Measurements from ENCODE around the gene INSL6.
"Not testable (repeated sequence)": the region's sequence is repeated elsewhere in the genome, so short reads cannot be mapped to it uniquely, and the experiment has no call there.

INSL6 gene, protein sequence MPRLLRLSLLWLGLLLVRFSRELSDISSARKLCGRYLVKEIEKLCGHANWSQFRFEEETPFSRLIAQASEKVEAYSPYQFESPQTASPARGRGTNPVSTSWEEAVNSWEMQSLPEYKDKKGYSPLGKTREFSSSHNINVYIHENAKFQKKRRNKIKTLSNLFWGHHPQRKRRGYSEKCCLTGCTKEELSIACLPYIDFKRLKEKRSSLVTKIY

GRCh38 chr9:5185220-5185840, at the start of gene INSL6:
TSS of gene INSL6 (minus strand) at chr9:5185639. CDS start at chr9:5185602, 37 bp downstream.
- no peak for DNase-seq

- DNase-seq, result no peak
These were observed 45.8 kb upstream of the INSL6 start, which contains the start of gene INSL4 for GRCh38 chr9:5231212-5231611. TSS of gene INSL4 (plus strand) at chr9:5231419. CDS start at chr9:5231524, 105 bp downstream.

GRCh38 chr9:5230554-5230953, 45.1 kb upstream of the INSL6 start:
- DNase-seq, result no peak

DNA sequence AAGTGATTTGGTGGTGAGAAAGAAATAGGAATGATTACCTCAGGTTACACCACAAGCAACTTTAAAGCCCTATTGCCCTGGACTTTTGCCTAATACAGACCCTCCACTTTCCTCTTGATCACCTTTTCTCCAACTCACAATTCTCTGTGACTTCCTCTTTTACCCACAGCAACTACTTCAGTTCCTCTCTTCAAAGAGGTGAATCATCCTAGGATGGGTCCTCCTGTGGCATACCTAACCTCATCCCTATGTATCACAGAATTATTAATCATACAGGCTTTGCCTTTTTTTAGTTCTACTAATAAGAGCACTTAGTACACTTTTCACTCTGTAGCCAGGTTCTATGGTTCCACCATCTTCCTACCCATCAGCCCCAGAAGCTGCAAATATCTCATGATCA, 19.6 kb upstream of the INSL6 start:
- no peak for DNase-seq

DNA sequence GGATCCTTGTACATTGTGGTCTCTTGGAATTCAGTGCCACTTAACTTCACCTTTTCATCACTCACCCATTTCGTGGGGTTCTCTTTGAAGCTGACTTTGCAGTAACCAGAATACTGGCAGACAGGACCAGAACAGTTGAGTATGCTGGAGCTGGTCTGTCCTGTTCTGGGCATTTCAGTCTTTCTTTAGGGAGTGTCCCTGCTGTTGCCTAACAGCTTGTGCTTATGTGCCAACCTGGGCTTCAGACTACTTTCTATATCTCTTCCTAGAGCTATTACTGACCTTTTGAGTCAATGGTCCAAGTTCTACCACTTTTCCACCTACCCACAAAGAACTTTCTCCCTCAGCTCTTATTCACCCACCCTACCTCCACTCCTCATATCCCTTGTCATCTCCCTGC, 10.0 kb upstream of the INSL6 start:
- no peak for DNase-seq

GRCh38 chr9:5193345-5193744, 7.9 kb upstream of the INSL6 start:
- no peak for DNase-seq

DNA sequence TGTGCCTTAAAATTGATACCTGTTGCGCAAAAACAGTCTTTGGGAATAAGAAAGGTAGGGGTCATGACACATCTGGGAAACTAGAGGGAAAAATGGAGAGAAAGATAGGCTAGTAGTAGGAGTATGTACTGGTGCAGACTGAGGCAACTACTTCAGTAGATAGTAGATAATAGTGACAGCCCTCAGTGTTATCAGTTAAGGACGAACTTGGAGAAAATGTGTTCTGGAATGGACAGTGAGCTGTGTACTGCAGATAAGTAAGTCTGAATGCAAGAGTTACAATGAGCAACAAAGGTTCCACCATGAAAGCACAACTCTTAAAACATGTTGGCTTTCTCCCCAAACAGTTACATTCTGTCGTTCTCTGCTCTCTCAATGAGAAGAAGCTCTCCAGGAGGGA, 6.5 kb upstream of the INSL6 start:
- no peak for DNase-seq

GRCh38 chr9:5188060-5188984, 2.9 kb upstream of the INSL6 start:
- no peak for DNase-seq

GRCh38 chr9:5186416-5187169, 1.2 kb upstream of the INSL6 start:
- peak; percentile 48 to 61 for DNase-seq

- DNase-seq, result no peak
These were observed 663 bp downstream of the INSL6 start for GRCh38 chr9:5184776-5185175.

GRCh38 chr9:5180631-5181030, 4.8 kb downstream of the INSL6 start:
- not testable (repeated sequence) for DNase-seq

DNA sequence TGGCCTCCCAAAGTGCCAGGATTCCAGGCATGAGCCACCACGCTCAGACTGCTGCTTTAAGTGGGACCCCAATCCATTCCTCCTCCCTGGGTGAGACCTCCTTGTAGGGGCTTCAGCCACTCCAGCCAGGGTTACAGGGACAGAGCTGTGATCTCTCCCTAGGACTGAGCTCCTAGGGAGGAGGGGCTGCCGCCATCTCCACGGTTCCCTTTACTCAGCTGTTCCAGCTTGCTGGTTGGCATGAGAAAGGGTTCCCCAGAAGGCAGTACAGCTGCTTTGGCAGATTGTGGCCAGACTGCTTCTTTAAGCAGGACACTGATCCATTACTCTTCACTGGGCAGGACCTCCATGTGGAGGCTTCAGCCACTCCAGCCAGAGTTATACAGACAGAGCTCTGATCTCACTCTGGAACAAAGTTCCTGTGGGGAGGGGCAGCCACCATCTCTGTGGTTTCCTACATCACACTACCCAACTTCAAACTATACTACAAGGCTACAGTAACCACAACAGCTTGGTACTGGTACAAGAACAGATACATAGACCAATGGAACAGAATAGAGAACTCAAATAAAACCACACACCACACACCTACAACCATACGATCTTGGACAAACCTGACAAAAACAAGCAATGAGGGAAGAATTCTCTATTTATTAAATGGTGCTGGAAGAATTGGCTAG, 7.2 kb downstream of the INSL6 start:
- DNase-seq, result no peak

GRCh38 chr9:5146241-5146640, 39.2 kb downstream of the INSL6 start:
- DNase-seq, result no peak

DNA sequence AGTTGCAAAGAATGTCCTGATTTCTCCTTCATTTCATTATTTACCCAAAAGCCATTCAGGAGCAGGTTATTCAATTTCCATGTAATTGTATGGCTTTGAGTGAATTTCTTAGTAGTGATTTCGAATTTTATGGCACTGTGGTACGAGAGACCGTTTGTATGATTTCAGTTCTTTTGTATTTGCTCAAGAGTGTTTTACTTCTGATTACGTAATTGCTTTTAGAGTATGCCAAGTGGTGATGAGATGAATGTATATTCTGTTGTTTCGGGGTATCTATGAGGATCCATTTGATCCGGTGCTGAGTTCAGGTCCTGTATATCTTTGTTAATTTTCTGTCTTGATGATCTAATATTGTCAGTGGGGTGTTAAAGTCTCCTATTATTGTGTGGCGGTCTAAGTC, 41.2 kb downstream of the INSL6 start:
- DNase-seq, result no peak

GRCh38 chr9:5140151-5140550, 45.3 kb downstream of the INSL6 start:
- no peak for DNase-seq

GRCh38 chr9:5122516-5122915, 62.9 kb downstream of the INSL6 start:
- DNase-seq, result no peak

GRCh38 chr9:5122116-5122515, 63.3 kb downstream of the INSL6 start:
- no peak for DNase-seq

- DNase-seq, result no peak
These were observed 71.3 kb downstream of the INSL6 start for GRCh38 chr9:5113994-5114748.

Measured in activated T-cell treated with anti-CD3 and anti-CD28 coated beads, Interleukin-2, amount 50 U/mL, for 48 hours (primary cell).